Sciatic nerve (tissue), 2 donors: Measurements from ENCODE around the gene EPGN. TPM values are rescaled to one million over a fixed set of nuclear protein-coding genes. Genes with fewer than 3 reads are reported as not detected.

Experiments
- ATAC-seq: fragments of 200-7000 bp; cut with Tn5 transposase; one replicate; pipeline ENCODE4 v1.9.1; 2020; ENCODE audit warnings: mild to moderate bottlenecking, moderate library complexity
- DNase-seq: peaks from one replicate; pipeline ENCODE4 v3.0.0-alpha.2; 2020; ENCODE audit warnings: low spot score
- intact Hi-C: fragments of 100-400 bp; cut with DNase I; formaldehyde crosslinking; loops from one replicate; pipeline ENCODE4 v1.14.2; 2022
- total RNA-seq: library from RNA; stranded (reverse); fragmentation: NEBNext Ultra II Directional; extraction: Animal tissue kit (Norgen Biotek cat#: 25700); gene quantifications from one replicate; pipeline ENCODE4 v1.2.1, GENCODE V29; 2021
- donor health status: DM: no; HTN: no; CAD: no.
- donor health status: DM: no; HTN: no; CAD: no.

EPGN gene
- total RNA-seq, 1 donor from 2014 or later = 4.3 TPM

DNA sequence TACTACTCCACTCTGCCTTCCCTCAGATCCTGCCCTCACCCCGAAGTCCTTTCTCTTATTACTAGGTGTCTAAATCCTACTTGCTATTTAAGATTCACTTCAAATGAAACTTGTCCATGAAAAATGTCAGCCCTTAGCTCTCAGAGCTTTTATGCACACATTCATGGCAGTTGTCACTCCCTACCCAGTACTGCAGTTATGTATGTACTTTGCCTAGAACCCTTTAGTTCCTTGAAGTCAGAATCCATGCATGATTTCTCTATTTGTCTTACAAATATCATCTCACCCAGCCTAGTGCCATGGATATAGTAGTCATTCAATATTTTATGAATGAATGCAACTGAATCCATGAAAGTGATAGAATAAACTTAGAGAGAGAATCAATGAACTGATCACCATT, 3.3 kb upstream of the EPGN start:
- DNase-seq = no peak
- no peak for ATAC-seq
- intact Hi-C loops = no loop called here

DNA sequence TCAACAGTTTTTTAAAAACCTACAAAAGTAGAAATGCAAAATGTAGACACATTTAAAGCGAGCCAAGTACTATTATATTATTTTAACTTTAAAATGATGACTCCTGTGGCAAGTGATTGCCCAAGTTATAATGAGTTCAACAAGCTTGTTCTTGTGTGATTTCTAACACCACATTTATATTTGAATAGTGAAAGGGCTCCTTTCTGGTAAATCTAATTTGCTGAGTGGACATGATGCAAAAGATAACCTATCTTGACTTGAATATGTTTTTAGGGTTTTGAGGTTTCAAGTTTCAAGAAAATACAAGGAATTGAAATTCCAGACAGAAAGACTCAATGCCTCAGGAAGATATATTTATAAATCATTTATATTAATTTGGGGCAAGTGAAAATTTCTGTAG, 1.1 kb upstream of the EPGN start:
- DNase-seq (no peak), ATAC-seq (no peak)
- intact Hi-C loops = no loop called here

DNA sequence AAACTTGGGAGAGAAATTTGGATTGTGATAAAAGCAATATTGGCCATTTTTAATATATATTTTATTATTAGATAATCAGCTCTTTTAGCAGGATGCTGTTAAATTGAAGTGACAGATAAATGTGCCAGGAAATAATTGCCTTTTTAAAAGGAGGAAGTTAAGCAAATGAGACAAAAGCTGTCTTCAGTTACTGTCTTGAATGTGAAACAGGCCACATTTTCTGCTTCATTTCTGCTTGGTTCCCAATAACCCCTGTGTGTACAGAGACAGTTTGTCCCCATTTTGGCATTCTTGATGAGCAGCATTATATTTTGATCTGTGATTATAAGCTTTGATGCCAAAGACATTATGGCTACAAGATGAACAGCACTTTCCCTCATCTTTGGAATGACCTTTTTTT, 953 bp downstream of the EPGN start:
- ATAC-seq = no peak
- intact Hi-C loops = no loop called here
- DNase-seq = no peak

DNA sequence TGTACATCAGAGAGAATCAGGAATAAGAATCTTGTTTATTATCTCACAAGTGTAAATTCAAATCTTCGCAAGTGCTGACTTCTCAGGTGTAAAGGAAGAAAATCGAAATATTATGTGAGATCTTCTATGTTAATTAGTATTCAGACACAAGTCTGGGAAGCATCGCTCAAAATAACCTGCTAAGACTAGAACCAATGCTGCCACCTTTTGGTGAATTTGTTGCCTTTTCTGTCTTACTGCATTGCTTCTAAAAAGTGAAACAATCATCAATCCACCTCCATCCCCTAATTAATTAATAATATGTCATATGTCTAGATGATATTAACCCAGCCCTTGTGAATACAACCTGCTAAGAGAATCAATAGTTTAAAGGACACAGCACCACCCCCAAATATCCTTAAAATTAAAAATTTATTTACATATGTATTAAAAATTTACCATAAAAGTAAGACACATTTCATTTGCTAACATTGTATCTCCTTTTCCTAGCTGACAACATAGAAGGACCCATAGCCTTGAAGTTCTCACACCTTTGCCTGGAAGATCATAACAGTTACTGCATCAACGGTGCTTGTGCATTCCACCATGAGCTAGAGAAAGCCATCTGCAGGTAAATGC, 3.5 kb downstream of the EPGN start:
- intact Hi-C loops = no loop called here
- no peak for ATAC-seq
- no peak for DNase-seq

DNA sequence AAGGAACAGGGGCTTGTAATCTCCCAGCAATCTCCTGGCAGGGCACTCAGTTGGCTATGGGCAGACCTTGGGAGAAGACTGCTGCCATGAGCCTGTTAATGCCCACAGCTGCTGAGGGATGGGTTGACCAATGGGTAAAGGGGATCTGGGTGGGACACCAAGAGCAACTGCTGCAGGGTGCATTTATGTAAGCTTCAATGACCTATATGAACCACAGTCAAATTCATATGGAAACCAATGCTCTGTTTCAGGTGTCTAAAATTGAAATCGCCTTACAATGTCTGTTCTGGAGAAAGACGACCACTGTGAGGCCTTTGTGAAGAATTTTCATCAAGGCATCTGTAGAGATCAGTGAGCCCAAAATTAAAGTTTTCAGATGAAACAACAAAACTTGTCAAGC, 6.1 kb downstream of the EPGN start:
- ATAC-seq (no peak), DNase-seq (no peak)
- intact Hi-C loops = no loop called here

DNA sequence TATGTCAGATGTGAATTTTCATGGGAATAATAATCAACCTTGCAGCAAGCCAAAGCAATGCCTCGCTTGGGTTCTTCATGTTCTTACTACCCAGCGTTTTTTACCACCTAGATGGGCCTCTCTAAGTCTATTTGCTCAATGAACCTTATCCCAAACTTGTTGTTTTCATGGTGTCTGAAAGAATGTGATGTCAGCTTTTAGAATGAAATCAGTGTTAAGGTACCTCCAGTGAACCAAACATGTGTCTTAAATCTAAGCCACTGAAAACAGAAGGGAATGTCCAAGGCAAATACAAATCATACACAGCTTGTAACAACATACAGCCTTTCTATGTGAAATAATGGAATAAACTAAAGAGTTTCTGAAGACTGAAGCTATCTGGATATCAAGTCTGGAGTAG, 6.7 kb downstream of the EPGN start:
- ATAC-seq (no peak), DNase-seq (no peak)
- intact Hi-C loops = no loop called here

DNA sequence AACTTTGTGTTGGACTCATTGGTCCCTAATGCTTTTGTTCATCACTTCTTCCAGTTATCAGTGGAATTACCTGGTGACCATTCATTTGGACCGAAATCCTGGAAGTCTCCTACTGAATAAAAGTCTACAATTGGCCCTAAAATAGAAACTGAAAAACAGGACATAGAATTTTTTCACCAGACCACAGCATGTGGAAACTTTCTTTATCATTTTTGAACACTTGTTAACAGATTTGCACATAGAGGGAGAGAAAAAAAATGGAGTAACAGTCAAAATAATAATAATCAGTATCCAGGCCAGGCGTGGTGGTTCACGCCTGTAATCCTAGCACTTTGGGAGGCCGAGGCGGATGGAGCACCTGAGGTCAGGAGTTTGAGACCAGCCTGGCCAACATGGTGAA, 7.1 kb downstream of the EPGN start:
- DNase-seq (no peak), ATAC-seq (no peak)
- intact Hi-C loops = no loop called here

DNA sequence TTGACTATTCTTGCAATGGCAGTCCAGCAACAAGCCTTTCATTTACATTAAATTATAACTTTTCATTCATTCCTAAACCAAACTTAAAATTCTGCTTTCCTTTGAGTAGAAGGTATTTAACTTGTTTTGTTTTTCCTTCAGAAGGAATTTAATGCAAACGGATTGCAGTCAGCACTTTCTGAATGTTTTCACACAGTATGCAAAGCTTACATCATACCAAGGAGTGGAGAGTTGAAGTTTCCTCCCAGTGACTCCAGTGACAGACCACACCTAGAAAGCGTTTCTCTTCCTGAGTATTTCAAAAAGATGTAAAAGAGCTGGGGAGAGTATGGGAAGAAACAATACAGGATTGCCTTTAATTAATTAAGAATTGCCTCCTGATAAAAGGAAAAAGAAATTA, 8.1 kb downstream of the EPGN start:
- DNase-seq (no peak), ATAC-seq (no peak)
- intact Hi-C loops = no loop called here

DNA sequence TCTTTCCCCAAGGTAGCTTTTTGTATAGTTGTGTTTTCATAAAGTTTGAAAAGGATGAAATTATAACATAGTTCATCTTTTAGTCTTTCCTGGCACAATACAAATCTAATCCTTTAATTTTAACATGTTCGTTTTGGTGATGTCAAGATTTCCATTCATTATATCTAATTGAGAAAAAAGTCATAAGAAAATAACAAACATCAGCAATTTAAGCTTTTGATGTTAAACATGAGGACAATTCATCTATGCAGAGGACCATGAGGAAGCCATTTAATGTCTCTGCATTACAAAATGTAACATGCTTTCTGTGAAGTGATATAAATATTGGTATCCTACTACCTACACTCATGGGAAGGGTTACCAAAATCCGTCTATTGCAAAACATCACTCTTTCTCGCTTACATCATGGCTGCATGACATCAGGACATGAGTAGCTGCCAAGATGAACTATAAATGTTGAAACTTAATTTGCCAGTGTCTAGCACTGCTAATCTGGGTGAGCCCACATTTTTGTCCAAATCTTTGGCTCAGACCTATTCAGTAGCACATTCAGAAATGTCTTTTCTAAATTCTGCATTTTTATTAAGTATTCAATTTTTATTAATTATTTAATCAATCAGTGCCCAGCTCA, 9.5 kb downstream of the EPGN start:
- no peak for ATAC-seq
- DNase-seq = no peak
- intact Hi-C loops = no loop called here

DNA sequence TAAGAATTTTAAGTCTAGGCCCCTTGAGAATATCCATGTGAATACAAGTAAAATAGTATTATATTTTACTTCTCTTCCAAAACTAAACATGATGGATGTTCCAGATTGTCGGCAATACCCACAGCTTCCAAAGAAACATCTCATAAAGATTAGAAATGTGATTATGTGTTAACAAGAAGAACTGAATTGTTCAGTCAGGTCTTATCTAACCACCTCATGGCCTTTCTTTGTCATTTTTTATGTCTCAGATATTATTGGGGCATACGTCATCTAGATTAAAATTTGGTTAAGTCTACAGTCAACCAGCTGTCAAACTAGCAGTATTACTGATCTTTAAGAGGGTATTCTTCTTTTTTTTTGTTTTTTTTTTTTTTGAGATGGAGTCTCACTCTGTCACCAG, 10.0 kb downstream of the EPGN start:
- ATAC-seq (no peak), DNase-seq (no peak)
- intact Hi-C loops = no loop called here

DNA sequence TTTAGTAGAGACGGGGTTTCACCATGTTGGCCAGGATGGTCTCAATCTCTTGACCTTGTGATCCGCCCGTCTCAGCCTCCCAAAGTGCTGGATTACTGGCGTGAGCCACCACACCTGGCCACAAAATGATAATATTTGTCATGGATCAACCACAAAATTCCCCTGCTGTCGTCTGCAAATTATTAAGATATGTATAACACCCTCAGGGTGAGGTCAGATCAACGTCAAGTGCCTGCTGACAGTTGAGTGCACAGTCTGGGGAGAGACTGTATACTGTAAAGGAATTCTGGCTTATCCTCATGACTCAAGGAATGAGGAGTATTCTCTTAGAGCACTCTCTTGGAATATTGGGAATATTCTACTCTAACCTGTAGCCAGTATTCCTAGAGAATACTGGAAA, 11.2 kb downstream of the EPGN start:
- intact Hi-C loops = no loop called here
- ATAC-seq = no peak
- DNase-seq = no peak

DNA sequence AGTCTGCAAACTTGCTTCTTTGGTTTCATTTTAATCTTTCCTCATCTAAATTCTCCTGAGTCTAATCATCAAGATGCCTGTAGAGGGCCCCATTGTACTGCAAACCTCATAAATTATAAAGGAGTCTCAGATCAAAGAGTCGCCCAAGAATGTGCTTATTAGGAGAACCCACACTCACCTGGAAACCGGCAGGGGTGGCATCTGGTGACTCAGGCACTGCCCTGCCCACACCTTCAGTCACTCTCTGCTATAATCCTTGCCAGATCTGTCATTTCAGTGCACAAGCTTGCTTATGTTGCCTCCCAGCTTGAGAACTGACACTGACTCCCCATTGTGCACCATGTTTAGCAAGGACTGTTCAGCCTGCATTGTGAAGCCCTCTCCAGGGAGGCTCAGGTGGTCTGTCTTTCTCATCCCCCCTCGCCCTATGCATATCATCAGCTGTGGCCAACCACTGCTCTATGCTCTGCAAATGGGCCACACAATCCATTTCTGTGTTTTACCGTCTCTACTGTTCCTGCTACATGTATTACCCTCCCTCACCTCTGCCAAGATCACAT, 12.4 kb downstream of the EPGN start:
- DNase-seq = no peak
- intact Hi-C loops = no loop called here
- ATAC-seq = no peak

DNA sequence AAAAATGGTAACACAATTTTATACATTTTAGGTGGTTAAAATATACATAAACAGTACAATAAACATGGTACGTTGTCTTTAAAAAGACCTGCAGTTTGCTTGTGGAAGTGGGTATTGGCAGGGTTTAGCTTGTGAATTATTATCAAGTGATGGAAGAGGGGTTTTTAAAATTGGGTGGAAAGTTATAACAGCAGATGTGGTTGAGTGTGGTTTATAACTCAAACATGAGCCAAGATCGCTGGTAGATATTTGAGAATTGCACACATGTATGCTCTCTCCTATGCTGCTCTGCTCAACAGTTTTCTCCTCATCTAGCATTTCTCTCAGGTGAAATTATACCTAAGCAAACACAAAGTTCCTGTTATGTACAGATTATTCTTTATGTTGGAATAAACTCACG, 14.0 kb downstream of the EPGN start:
- no peak for DNase-seq
- ATAC-seq = no peak
- intact Hi-C loops = no loop called here

DNA sequence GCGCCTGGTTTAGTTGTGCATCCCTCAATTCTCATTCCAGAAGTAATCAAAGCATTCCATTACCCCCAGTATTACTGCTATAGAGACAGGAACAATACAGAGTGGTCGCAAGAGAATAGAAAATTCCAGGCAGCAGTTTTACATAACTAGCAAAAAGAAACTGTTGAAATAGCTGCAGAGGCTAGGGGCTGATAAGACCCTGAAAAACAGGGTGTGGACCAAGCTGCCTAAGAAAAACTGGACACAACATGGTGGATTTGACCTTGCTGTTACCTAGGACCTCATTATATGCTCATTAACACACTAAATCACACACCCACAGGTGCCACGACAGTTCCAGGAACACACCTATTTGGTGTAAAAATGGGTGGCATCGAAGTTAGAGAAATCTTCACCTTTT, 15.4 kb downstream of the EPGN start:
- intact Hi-C loops = no loop called here
- DNase-seq (no peak), ATAC-seq (no peak)

DNA sequence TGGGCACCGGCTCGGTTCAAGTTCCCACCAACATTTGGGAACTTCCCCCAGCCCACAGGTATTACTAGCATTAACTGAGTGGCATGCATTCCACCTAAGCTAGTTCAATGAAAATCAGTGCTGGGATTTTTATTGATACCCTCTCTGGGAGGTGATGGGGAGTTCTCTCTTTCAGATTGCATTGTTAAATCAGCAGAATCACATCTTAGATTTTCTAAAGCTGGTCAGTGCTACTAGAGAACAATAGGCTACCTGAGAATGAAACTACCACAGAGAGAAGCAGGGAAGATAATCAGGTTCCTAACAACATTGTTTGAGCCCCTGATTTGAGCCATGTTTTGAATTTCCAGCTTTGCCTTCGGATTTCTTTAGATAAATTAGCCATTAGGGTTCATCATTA, 16.0 kb downstream of the EPGN start:
- intact Hi-C loops = no loop called here
- no peak for DNase-seq
- ATAC-seq = no peak

DNA sequence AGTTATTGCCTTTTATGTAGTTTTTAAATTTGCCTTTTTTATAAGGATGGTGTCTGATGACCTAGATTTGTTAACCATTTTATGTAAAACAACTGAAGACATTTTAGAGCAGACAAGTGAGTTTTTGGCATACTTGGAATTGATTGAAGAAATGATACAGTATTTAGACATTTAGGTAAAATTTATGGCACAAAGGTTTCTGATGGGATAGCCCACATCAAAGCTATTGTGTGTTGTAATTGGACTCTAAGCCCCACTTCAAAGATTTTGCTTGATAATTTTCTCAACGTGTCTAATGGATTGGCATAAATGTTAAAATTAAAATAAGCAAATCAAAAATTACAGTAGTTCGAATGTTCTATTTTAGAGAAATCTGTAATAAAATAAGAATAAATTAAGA, 17.6 kb downstream of the EPGN start:
- ATAC-seq (no peak), DNase-seq (no peak)
- intact Hi-C loops = no loop called here

DNA sequence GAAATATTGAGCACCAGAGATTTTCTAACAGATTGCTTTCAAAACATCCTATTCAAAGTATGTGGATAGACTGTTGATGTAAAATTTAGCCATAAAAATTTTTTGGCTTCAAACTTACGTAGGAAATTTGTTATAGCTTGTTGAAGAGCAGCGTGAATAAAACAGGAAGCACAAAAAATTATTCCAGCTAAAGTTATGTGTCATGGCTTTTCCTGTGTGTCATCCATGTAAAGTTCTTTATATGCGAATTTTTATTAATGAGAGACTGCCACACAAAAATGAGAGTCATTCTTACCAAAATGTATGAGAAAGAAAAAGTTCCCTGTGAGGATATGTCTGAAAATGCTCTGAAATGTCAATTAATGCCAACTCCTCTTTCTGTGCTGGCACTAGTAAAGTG, 19.5 kb downstream of the EPGN start:
- ATAC-seq = no peak
- no peak for DNase-seq
- intact Hi-C loops = no loop called here

DNA sequence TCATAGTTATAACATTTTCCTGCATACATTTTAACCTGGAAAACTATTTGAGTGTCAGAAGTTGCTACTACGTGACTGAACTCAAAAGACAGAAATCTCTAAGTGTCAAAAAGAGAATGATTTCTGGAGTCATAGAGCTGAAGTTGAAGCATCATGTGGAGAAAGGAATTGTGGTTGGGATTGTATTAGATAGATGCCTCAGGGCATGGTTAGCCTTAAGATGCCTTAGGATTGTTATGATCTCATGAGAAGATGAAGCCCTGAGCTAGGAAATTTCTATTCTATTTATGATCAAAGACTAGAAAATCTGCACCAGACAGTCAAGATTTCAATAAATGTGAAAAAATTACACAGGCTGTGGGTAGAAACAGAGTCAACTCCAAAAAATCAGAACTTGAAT, 20.2 kb downstream of the EPGN start:
- intact Hi-C loops = no loop called here
- no peak for ATAC-seq
- DNase-seq = no peak

DNA sequence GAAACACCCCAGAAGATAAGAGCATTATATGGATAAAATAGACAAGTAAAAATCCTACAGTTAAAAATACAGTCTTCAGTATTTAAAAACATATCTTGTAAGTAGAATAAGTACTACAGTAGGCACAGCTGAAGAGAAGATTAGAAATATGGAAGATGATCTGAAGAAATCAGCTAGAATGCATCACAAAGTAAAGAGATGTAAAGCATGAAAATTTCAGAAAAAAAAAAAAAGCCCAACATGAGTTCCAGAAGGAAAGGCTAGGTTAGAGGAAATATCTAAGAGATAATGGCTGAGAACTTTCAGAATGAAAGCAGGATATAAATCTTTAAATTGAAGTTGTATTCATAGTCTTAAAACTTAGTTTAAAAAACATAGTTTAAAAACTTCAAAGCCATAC, 21.0 kb downstream of the EPGN start:
- ATAC-seq (no peak), DNase-seq (no peak)
- intact Hi-C loops = no loop called here

DNA sequence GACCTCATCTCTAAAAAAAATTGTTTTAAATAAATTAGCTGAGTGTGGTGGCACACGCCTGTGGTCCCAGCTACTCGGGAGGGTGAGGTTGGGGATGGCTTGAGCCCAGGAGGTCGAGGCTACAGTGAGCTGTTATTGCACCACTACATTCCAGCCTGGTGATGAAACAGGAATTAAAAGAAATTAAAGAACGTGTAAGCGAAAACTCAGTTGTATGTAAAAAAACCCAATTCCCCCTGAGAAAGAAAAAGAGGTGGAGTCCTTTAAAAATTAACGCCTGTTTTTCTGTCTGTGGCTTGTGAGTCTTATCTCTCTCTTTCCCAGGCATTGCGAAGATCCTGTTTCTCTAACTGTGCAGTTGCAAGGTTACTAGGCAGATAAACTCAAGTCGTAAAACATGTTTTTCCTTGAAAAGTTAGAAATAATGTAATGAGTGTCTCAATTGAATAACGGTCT, 22.1 kb downstream of the EPGN start:
- no peak for DNase-seq
- intact Hi-C loops = no loop called here
- ATAC-seq = no peak

DNA sequence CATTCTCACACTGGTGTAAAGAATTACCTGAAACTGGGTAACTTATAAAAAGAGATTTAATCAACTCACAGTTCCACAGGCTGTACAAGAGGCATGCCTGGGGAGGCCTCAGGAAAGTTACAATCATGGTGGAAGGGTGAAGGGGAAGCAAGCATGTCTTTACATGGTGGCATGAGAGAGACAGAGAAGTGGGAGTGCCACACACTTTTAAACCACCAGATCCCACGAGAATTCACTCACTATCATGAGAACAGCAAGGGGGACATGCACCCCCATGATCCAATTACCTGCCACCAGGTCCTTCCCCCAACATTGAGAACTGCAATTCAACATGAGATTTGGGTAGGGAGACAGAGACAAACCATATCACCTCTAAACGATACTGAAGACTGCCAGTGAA, 23.0 kb downstream of the EPGN start:
- intact Hi-C loops = no loop called here
- ATAC-seq = no peak
- DNase-seq = no peak
